Measurements from ENCODE around the gene PDZD4. TPM values are rescaled to one million over a fixed set of nuclear protein-coding genes. Genes with fewer than 3 reads are reported as not detected.

PDZD4 gene
- total and polyA plus RNA-seq, 8 donors, result 2.1 to 11.1 (median 5.2) TPM

- Histone ChIP-seq H3K9me3 (no peaks in the 10 kb centered on the region), H3K4me3 (no peak overlapping the region), H3K36me3 (peaks cover 0 to 63% (median 12%) of the 10 kb centered on the region in 4 donors), H3K27me3 (peaks cover 0 to 9% (median 3%) of the 10 kb centered on the region in 3 donors), H3K27ac (no peak overlapping the region), H3K4me1 (peaks cover 0 to 5% (median 2%) of the 10 kb centered on the region in 4 donors)
- TF ChIP-seq, protein P1, sequence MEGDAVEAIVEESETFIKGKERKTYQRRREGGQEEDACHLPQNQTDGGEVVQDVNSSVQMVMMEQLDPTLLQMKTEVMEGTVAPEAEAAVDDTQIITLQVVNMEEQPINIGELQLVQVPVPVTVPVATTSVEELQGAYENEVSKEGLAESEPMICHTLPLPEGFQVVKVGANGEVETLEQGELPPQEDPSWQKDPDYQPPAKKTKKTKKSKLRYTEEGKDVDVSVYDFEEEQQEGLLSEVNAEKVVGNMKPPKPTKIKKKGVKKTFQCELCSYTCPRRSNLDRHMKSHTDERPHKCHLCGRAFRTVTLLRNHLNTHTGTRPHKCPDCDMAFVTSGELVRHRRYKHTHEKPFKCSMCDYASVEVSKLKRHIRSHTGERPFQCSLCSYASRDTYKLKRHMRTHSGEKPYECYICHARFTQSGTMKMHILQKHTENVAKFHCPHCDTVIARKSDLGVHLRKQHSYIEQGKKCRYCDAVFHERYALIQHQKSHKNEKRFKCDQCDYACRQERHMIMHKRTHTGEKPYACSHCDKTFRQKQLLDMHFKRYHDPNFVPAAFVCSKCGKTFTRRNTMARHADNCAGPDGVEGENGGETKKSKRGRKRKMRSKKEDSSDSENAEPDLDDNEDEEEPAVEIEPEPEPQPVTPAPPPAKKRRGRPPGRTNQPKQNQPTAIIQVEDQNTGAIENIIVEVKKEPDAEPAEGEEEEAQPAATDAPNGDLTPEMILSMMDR (IDR thresholded peaks at IDR 0.05), result no peak
- no peak for TF ChIP-seq EP300 (IDR thresholded peaks at IDR 0.05)
- TF ChIP-seq POLR2AphosphoS5 (IDR thresholded peaks at IDR 0.05), result no peak
- intact Hi-C loops (cut with DNase I; ENCODE audit: low total_unique reads), result no loop called here
- no peak for DNase-seq
- WGBS, 5 donors, result 90 to 95% (median 94%) methylated on average over 26 to 42 of the region's 42 CpGs
These were observed 54.8 kb downstream of the PDZD4 start for GRCh38 chrX:153775293-153776119.

DNA sequence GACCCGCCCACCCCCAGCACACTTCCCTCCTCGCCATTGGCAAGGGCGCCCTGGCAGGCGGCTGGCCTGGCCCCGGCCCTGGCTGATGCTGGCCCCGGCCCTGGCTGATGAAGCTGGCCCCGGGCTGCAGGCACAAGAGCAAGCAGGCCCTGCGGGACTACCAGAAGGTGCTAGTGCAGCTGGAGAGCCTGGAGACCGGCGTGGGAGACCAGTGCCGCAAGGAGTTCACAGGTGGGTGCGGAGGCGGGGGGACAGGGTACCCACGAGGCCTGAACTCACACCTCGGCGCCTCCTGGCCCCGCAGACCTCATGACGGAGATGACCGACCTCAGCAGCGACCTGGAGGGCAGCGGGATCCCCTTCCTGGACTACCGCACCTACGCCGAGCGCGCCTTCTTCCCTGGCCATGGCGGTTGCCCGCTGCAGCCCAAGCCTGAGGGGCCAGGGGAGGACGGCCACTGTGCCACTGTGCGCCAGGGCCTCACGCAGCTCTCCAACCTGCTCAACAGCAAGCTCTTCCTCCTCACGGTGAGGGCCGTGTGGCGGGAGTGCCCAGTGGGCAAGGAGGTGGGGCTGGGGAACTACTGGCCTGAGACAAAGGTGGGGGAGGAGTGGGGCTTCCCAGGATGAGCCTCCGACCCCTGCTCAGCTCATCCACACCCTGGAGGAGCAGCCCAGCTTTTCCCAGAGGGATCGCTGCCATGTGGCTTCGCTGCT lies 55.6 kb downstream of the PDZD4 start:
- no peak for DNase-seq
- 90 to 93% (median 92%) methylated on average over 15 to 37 of the region's 37 CpGs for WGBS, 5 donors
- Histone ChIP-seq H3K4me1 (no peaks in the 10 kb centered on the region), H3K9me3 (no peaks in the 10 kb centered on the region), H3K27ac (no peak overlapping the region), H3K4me3 (no peak overlapping the region), H3K27me3 (peaks cover 0 to 5% (median 0%) of the 10 kb centered on the region in 3 donors), H3K36me3 (peaks cover 0 to 69% (median 12%) of the 10 kb centered on the region in 4 donors)
- intact Hi-C loops (cut with DNase I; ENCODE audit: low total_unique reads), result no loop called here
- TF ChIP-seq, protein P1 (IDR thresholded peaks at IDR 0.05), result no peak
- TF ChIP-seq EP300 (IDR thresholded peaks at IDR 0.05) (no peak), POLR2AphosphoS5 (IDR thresholded peaks at IDR 0.05) (no peak), POLR2A (IDR thresholded peaks at IDR 0.05) (no peak)

GRCh38 chrX:153773741-153774575 lies 56.4 kb downstream of the PDZD4 start:
- intact Hi-C loops (cut with DNase I; ENCODE audit: low total_unique reads), result no loop called here
- Histone ChIP-seq H3K27me3 (peaks cover 0 to 5% (median 0%) of the 10 kb centered on the region in 3 donors), H3K9me3 (no peaks in the 10 kb centered on the region), H3K4me1 (no peaks in the 10 kb centered on the region), H3K27ac (no peak overlapping the region), H3K4me3 (no peak overlapping the region), H3K36me3 (peaks cover 0 to 69% (median 12%) of the 10 kb centered on the region in 4 donors)
- DNase-seq, result no peak
- 88 to 97% (median 94%) methylated on average over 26 to 48 of the region's 48 CpGs for WGBS, 5 donors
- TF ChIP-seq, protein P1 (IDR thresholded peaks at IDR 0.05), result no peak
- no peak for TF ChIP-seq POLR2AphosphoS5 (IDR thresholded peaks at IDR 0.05)
- TF ChIP-seq EP300 (IDR thresholded peaks at IDR 0.05), result no peak
- TF ChIP-seq POLR2A (IDR thresholded peaks at IDR 0.05), result no peak

- intact Hi-C loops (cut with DNase I; ENCODE audit: low total_unique reads), result no loop called here
- Histone ChIP-seq H3K4me1 (no peaks in the 10 kb centered on the region), H3K9me3 (no peaks in the 10 kb centered on the region), H3K27ac (no peak overlapping the region), H3K4me3 (no peak overlapping the region), H3K27me3 (peaks cover 0 to 5% (median 0%) of the 10 kb centered on the region in 3 donors), H3K36me3 (peaks cover 0 to 69% (median 12%) of the 10 kb centered on the region in 4 donors)
- WGBS, 5 donors, result 93 to 98% (median 94%) methylated on average over 15 to 23 of the region's 23 CpGs
- no peak for DNase-seq
- no peak for TF ChIP-seq EP300 (IDR thresholded peaks at IDR 0.05)
These were observed 57.1 kb downstream of the PDZD4 start for GRCh38 chrX:153773218-153773611.

Data from stomach (tissue), 9 donors.